Tibial nerve (tissue), 4 donors: ENCODE results near the gene LARP6. TPM values are rescaled to one million over a fixed set of nuclear protein-coding genes. Genes with fewer than 3 reads are reported as not detected.

Experiments used
- DNase-seq, 2 donors: peaks; one replicate each; pipeline ENCODE4 v3.0.0-alpha.2; 2019; ENCODE audit warnings: low spot score in 2 of 2
- H3K27ac ChIP-seq, 4 donors: fragments of 200-600 bp; sonication (generic) in 3 of 4; one replicate each; pipeline ENCODE4 v1.5.1; 2017 to 2019; ENCODE audit warnings: mild to moderate bottlenecking in 1 of 4
- H3K27me3 ChIP-seq, 2 donors: fragments of 200-600 bp; sonication (generic) in 1 of 2; one replicate each; pipeline versions ENCODE4 v1.5.1 to v1.6.0; 2017 to 2019
- H3K36me3 ChIP-seq, 3 donors: fragments of 200-600 bp; sonication (generic); one replicate each; pipeline ENCODE4 v1.5.1; 2018 to 2019
- H3K4me1 ChIP-seq, 4 donors: fragments of 200-600 bp; sonication (generic) in 3 of 4; one replicate each; pipeline ENCODE4 v1.5.1; 2017 to 2019
- H3K4me3 ChIP-seq, 4 donors: fragments of 200-600 bp; sonication (generic) in 3 of 4; one replicate each; pipeline ENCODE4 v1.5.1; 2017 to 2019; ENCODE audit warnings: mild to moderate bottlenecking in 1 of 4, moderate library complexity in 1 of 4
- H3K9me3 ChIP-seq, 4 donors: fragments of 200-600 bp; sonication (generic) in 3 of 4; one replicate each; pipeline ENCODE4 v1.5.1; 2017 to 2019
- EP300 ChIP-seq, 2 donors: sonication (generic); formaldehyde crosslinking; IDR thresholded peaks; one replicate each; pipeline ENCODE4 v1.6.1; 2017; ENCODE audit warnings: antibody characterized with exemption in 2 of 2, mild to moderate bottlenecking in 1 of 2
- POLR2A ChIP-seq, 2 donors: fragments of 450-650 bp; IDR thresholded peaks; one replicate each; pipeline ENCODE4 v1.6.1; 2017; ENCODE audit warnings: antibody characterized with exemption in 2 of 2, mild to moderate bottlenecking in 2 of 2, moderate library complexity in 2 of 2
- WGBS, 2 donors: methylation state at CpG; one replicate each; pipeline ENCODE4 v1.1.5; 2018; 5-methylcytosine and 5-hydroxymethylcytosine counted together
- total RNA-seq, 4 donors: library from RNA; depleted of rRNA; stranded (reverse); fragments of >200 nt; gene quantifications; one replicate each; pipeline ENCODE4 v1.1.0, GENCODE V29; 2016
- TF ChIP-seq, protein P1 (sequence below), 5 experiments: fragments of 200-600 bp in 3 of 5; fragments of 450-650 bp in 2 of 5; sonication (generic) in 3 of 5; IDR thresholded peaks; one replicate each; pipeline ENCODE4 v1.5.1; 2016 to 2019; ENCODE audit warnings: antibody characterized with exemption in 5 of 5, mild to moderate bottlenecking in 3 of 5, moderate library complexity in 2 of 5

The LARP6 gene
- 10 to 100 TPM; 29.9 to 86.3 (median 54.8) TPM for total RNA-seq

DNA sequence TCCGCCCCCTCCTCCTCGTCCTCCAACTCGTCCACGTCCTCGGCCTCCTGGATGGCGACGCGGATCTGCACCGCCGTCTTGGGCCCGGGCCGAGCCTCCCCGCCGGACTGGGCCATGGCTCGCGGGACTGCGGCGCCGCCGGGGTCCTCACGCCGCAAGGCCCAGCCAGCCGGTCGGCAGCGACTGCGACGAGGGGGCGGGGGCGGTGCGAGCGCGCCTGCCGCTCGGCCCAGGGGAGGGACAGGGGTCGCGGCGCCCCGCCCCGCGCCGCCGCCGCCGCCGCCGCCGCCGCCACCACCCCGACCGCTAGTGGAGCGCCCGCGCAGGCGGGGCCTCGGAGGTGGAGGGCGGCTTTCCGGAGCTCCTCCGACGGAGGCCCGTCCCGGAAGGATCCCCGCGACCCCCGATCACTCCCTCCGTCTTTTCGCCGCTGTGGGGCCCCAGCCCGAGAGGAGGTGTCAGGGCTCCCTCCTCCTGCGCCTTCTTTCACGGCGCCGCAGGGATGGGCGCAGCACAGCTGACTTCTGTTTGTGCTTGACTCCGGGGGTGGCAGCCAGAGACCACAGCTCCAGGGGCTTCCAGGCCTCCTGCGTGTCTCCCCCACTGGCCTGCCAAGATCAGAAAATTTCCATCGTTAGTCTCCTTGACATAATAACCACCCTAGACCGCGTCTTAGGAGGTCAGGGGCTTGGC, at the start of gene LARP6:
TSS of gene LARP6 (minus strand) at position 185 of the 693 bp plus-strand sequence. CDS start at position 116, 69 bp downstream.
- peaks cover 0 to 9% (median 0%) of the 10 kb centered on the region in 3 donors for H3K36me3 ChIP-seq
- peaks cover 0 to 80% (median 13%) of the 10 kb centered on the region in 4 donors for H3K4me1 ChIP-seq
- peak within 1 kb of the TSS; percentile 62 to 94 (median 78) for H3K4me3 ChIP-seq
- no peaks in the 10 kb centered on the region for H3K9me3 ChIP-seq
- WGBS, 2 donors: 7 to 10% methylated on average over 3 to 12 of the region's 78 CpGs
- peak within 1 kb of the TSS; percentile 76 to 98 (median 94) for H3K27ac ChIP-seq
- no peaks in the 10 kb centered on the region for H3K27me3 ChIP-seq
- TF ChIP-seq EP300 (IDR thresholded peaks at IDR 0.05) (peak in 1 of 2 donors; percentile 59), POLR2A (IDR thresholded peaks at IDR 0.05) (peak; percentile 36 to 73)
- TF ChIP-seq, protein P1, sequence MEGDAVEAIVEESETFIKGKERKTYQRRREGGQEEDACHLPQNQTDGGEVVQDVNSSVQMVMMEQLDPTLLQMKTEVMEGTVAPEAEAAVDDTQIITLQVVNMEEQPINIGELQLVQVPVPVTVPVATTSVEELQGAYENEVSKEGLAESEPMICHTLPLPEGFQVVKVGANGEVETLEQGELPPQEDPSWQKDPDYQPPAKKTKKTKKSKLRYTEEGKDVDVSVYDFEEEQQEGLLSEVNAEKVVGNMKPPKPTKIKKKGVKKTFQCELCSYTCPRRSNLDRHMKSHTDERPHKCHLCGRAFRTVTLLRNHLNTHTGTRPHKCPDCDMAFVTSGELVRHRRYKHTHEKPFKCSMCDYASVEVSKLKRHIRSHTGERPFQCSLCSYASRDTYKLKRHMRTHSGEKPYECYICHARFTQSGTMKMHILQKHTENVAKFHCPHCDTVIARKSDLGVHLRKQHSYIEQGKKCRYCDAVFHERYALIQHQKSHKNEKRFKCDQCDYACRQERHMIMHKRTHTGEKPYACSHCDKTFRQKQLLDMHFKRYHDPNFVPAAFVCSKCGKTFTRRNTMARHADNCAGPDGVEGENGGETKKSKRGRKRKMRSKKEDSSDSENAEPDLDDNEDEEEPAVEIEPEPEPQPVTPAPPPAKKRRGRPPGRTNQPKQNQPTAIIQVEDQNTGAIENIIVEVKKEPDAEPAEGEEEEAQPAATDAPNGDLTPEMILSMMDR (IDR thresholded peaks at IDR 0.05): peak in 1 of 5 experiments; percentile 15
- DNase-seq: peak in 1 of 2 donors; percentile 21

DNA sequence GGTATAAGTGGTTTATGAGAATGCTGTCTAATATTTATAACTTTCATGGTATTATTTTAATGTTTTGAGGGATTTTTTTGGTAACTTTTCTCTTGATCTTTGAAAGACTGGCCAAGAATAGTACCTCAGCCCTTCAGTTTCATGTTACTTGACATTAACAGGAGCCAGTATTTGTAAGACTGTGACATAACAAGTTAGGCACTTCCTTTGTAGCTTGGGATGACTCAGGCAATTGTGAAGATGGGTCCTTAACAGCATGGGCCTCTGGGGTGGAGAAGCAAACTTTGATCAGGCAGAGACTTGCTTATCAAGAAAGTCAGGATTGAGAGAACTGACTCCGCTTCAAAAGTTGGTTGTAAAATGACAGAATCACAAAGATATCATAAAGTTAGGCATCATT, 48.1 kb upstream of the LARP6 start:
- TF ChIP-seq, protein P1 (IDR thresholded peaks at IDR 0.05): no peak
- TF ChIP-seq EP300 (IDR thresholded peaks at IDR 0.05) (no peak), POLR2A (IDR thresholded peaks at IDR 0.05) (no peak)
- no peak for DNase-seq
- H3K9me3 ChIP-seq: peaks cover 0 to under 1% (median 0%) of the 10 kb centered on the region in 4 donors
- 100% methylated on average over 1 of the region's 1 CpG for WGBS, 2 donors
- H3K27me3 ChIP-seq: no peaks in the 10 kb centered on the region
- no peak overlapping the region for H3K27ac ChIP-seq
- H3K4me1 ChIP-seq: no peaks in the 10 kb centered on the region
- H3K4me3 ChIP-seq: no peak overlapping the region
- H3K36me3 ChIP-seq: peaks cover 0 to 54% (median 0%) of the 10 kb centered on the region in 3 donors

DNA sequence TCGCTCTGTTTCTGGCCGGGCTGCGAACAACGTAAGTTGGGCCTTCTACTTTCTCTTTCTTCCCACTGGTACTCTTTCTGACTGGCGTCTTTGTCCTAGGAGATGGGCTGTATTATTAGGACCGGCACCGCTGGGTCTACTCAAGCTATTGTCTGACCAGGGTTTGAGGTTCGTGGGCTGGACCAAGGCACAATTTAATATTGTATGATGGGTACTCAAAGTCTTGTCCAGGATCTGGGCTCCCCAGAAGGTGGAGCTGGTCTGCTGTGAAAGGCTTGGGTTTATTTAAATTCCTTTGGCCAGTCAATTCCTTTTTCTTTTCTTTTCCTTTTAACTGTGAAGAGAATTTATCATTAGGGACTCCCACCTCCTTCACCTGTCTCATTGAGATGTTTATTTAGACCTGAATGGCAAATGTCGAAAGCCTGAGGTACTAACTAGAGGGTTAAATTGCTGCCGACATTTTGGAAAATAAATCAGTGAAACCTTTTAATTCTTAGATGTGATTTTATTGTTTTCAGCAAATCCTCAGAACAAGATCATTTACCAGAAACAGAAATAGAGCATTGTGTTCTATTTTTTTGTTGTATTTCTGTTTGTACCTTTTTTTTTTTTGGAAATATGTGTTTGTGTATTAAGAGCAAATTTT, 39.1 kb upstream of the LARP6 start:
- no peaks in the 10 kb centered on the region for H3K27me3 ChIP-seq
- peak overlapping the region; percentile 64 to 85 (median 80) for H3K4me3 ChIP-seq
- peaks cover 0 to 22% (median 6%) of the 10 kb centered on the region in 4 donors for H3K4me1 ChIP-seq
- no peaks in the 10 kb centered on the region for H3K9me3 ChIP-seq
- peak overlapping the region; percentile 52 to 92 (median 82) for H3K27ac ChIP-seq
- no peak for DNase-seq
- peaks cover 0 to 17% (median 0%) of the 10 kb centered on the region in 3 donors for H3K36me3 ChIP-seq
- 5% methylated on average over 10 of the region's 10 CpGs for WGBS, 2 donors
- no peak for TF ChIP-seq EP300 (IDR thresholded peaks at IDR 0.05)
- TF ChIP-seq, protein P1 (IDR thresholded peaks at IDR 0.05): peak in 4 of 5 experiments; percentile 21 to 48 (median 40)

DNA sequence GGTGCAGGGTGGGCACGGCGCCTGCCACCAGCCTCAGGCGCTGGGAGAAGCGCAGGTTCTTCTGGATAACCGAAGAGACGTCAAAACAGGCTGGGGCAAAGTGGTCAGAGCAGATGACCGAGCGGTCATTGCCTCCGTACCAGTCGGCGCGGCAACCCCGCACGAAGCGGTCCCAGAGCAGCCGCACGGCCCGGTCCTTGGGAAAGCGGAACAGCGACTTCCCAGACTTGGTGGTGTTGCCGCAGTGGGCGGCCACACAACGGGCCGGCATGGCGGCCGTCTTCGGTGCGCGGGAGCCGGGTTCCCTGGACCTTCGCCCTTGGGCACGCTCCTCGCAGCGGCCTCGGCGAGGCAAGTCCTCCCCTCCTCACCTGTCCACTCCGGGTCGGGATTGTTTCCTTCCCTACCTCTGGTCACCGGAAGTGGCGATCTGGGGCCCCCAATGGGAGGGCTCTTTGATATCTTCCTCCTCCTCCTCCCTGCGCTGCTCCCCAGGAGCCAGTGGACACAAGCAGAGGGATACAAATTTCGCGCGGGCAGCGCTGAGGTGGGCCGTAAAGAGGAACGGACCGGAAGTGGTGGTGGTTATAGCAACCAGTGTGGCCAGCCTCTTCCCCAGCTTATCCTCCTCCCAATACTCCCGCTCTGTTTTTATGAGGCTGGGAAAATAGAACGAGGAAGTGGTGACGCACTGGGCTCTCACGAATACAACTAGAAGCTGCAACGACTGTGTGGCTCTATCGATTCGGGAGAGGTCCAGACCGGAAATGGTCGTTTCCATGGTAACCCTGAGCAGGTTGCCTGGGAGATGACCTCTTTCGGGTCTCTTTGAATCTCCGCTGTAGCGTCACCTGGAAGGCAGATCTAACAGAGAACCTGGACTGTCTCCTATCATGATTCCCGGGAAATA, 38.3 kb upstream of the LARP6 start, which contains the start of the genes LRRC49 and THAP10:
TSS of gene LRRC49 (plus strand) at position 825 of the 910 bp plus-strand sequence. CDS start at position 894, 69 bp downstream.
TSS of gene THAP10 (minus strand) at position 432 of the 910 bp plus-strand sequence. CDS start at position 271, 161 bp downstream.
- TF ChIP-seq EP300 (IDR thresholded peaks at IDR 0.05): peak in 1 of 2 donors; percentile 68
- TF ChIP-seq, protein P1 (IDR thresholded peaks at IDR 0.05): no peak
- TF ChIP-seq POLR2A (IDR thresholded peaks at IDR 0.05): peak in 1 of 2 donors; percentile 20
- Histone ChIP-seq H3K27ac (peak within 1 kb of the TSS; percentile 52 to 92 (median 82)), H3K4me1 (peaks cover 0 to 22% (median 6%) of the 10 kb centered on the region in 4 donors), H3K36me3 (peaks cover 0 to 13% (median 0%) of the 10 kb centered on the region in 3 donors), H3K4me3 (peak within 1 kb of the TSS; percentile 64 to 85 (median 80)), H3K27me3 (no peaks in the 10 kb centered on the region), H3K9me3 (no peaks in the 10 kb centered on the region)
- 0 to 1% methylated on average over 42 to 46 of the region's 61 CpGs for WGBS, 2 donors
- DNase-seq: peak; percentile 71 to 87
